Naive thymus-derived CD4-positive, alpha-beta T cell (primary cell): Measurements from ENCODE around the gene PHAX. TPM values are rescaled to one million over a fixed set of nuclear protein-coding genes. Genes with fewer than 3 reads are reported as not detected.

Experiments
- ATAC-seq: fragments of 150-1000 bp; cut with Tn5 transposase; 2 replicates; pipeline ENCODE4 v1.10.0; 2021; ENCODE audit warnings: mild to moderate bottlenecking, moderate library complexity
- CTCF ChIA-PET: fragments of 350-600 bp; sonication (Branson Sonifier 250); formaldehyde crosslinking; loops from one replicate; lab custom pipeline; 2021; ENCODE audit warnings: antibody characterized with exemption; lab: Charles Lee
- POLR2A ChIA-PET: fragments of 350-600 bp; sonication (Branson Sonifier 250); formaldehyde crosslinking; loops from one replicate; lab custom pipeline; 2021; ENCODE audit warnings: antibody characterized with exemption, inconsistent platforms; lab: Charles Lee
- DNase-seq, 9 donors: peaks; one replicate each; pipeline versions ENCODE4 v3.0.0 to v3.0.0-alpha.2; 2020 to 2022; ENCODE audit warnings: mixed read lengths in 1 of 9
- H3K27ac ChIP-seq: one replicate; pipeline ENCODE4 v1.7.0; 2013; ENCODE audit warnings: mild to moderate bottlenecking, low read depth, low read length, moderate library complexity
- H3K27me3 ChIP-seq, 2 donors: one replicate each; pipeline ENCODE4 v1.7.0; 2013; ENCODE audit warnings: low read length in 2 of 2, mild to moderate bottlenecking in 2 of 2, moderate library complexity in 2 of 2; ENCODE audit not compliant: control insufficient read depth in 2 of 2, insufficient read depth in 2 of 2
- H3K36me3 ChIP-seq, 3 experiments: 1 replicate in 2 of 3; 2 replicates in 1 of 3; pipeline ENCODE4 v1.7.0; 2013; ENCODE audit warnings: low read length in 3 of 3, mild to moderate bottlenecking in 3 of 3, moderate library complexity in 1 of 3; ENCODE audit not compliant: insufficient read depth in 3 of 3, control insufficient read depth in 2 of 3
- H3K4me1 ChIP-seq, 2 donors: one replicate each; pipeline ENCODE4 v1.7.0; 2013; ENCODE audit warnings: low read length in 2 of 2, mild to moderate bottlenecking in 2 of 2, moderate library complexity in 1 of 2; ENCODE audit not compliant: control insufficient read depth in 2 of 2, insufficient read depth in 2 of 2
- H3K4me3 ChIP-seq: 2 replicates; pipeline ENCODE4 v1.7.0; 2013; ENCODE audit warnings: mild to moderate bottlenecking, low read length
- H3K9me3 ChIP-seq, 3 experiments: 1 replicate in 2 of 3; 2 replicates in 1 of 3; pipeline ENCODE4 v1.7.0; 2013; ENCODE audit warnings: low read length in 3 of 3; ENCODE audit not compliant: control insufficient read depth in 2 of 3
- H3K27ac Mint-ChIP-seq, 9 donors: one replicate each; pipeline ENCODE4 v1.8.0; 2020 to 2022; ENCODE audit warnings: mixed read lengths in 9 of 9, mild to moderate bottlenecking in 8 of 9, moderate library complexity in 5 of 9, inconsistent platforms in 2 of 9
- H3K27me3 Mint-ChIP-seq, 5 donors: one replicate each; pipeline ENCODE4 v1.8.0; 2021 to 2022; ENCODE audit warnings: mixed read lengths in 5 of 5, mild to moderate bottlenecking in 1 of 5
- H3K36me3 Mint-ChIP-seq, 5 donors: one replicate each; pipeline ENCODE4 v1.8.0; 2020 to 2022; ENCODE audit warnings: mixed read lengths in 5 of 5, mild to moderate bottlenecking in 3 of 5, inconsistent platforms in 1 of 5
- H3K4me1 Mint-ChIP-seq, 7 donors: one replicate each; pipeline ENCODE4 v1.8.0; 2020 to 2022; ENCODE audit warnings: mixed read lengths in 7 of 7, mild to moderate bottlenecking in 3 of 7, inconsistent platforms in 1 of 7
- H3K4me3 Mint-ChIP-seq, 10 donors: one replicate each; pipeline ENCODE4 v1.8.0; 2020 to 2022; ENCODE audit warnings: mild to moderate bottlenecking in 10 of 10, mixed read lengths in 10 of 10, moderate library complexity in 6 of 10, inconsistent platforms in 2 of 10
- H3K9me3 Mint-ChIP-seq, 11 donors: one replicate each; pipeline ENCODE4 v1.8.0; 2020 to 2022; ENCODE audit warnings: mixed read lengths in 11 of 11, mild to moderate bottlenecking in 4 of 11, inconsistent platforms in 1 of 11, moderate library complexity in 1 of 11
- intact Hi-C, 2 donors: fragments of 100-400 bp; cut with micrococcal nuclease; formaldehyde crosslinking; loops; one replicate each; pipeline ENCODE4 v1.15.1; 2023
- polyA plus RNA-seq, 2 donors: library from polyadenylated mRNA; unstranded; fragments of 300-500 nt; fragmentation: Illumina TruSeq; gene quantifications; one replicate each; pipeline ENCODE4 v1.2.3, GENCODE V29; 2021
- total RNA-seq, 6 experiments: library from RNA in 5 of 6; stranded (reverse) in 5 of 6; gene quantifications; 1 replicate in 5 of 6; 2 replicates in 1 of 6; pipeline ENCODE4 v1.2.3 and lab custom pipeline; 2021 to 2026

Gene PHAX
- total and polyA plus RNA-seq, 7 experiments from 2014 or later = 14.5 to 116 (median 37.4) TPM

DNA sequence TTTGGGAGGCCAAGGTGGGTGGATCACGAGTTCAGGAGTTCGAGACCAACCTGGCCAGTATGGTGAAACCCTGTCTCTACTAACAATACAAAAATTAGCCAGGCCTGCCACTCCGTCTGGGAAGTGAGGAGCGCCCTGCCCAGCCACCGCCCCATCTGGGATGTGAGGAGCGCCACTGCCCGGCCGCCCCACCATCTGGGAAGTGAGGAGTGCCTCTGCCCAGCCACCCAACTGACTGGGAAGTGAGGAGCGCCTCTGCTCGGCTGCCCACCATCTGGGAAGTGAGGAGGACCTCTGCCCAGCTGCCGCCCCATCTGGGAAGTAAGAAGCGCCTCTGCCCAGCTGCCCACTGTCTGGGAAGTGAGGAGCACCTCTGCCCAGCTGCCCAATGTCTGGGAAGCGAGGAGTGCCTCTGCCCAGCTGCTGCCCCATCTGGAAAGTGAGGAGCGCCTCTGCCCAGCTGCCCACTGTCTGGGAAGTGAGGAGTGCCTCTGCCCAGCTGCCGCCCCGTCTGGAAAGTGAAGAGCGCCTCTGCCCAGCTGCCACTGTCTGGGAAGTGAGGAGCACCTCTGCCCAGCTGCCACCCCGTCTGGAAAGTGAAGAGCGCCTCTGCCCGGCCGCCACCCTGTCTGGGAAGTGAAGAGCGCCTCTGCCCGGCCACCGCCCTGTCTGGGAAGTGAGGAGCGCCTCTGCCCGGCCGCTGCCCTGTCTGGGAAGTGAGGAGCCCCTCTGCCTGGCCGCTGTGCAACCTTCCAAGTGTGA lies 11.0 kb upstream of the PHAX start:
- peaks cover 0 to 9% of the 10 kb centered on the region in 2 donors for H3K4me1 ChIP-seq
- Mint-ChIP-seq H3K4me3 (no peak overlapping the region), H3K4me1 (peaks cover under 1 to 16% (median 13%) of the 10 kb centered on the region in 7 donors), H3K27me3 (peaks cover 0 to 26% (median 12%) of the 10 kb centered on the region in 5 donors), H3K36me3 (peaks cover 0 to 5% (median 0%) of the 10 kb centered on the region in 5 donors), H3K27ac (no peak overlapping the region), H3K9me3 (no peaks in the 10 kb centered on the region)
- intact Hi-C loops = loop anchor here in 1 of 2 donors (10.0 kb wide), 1 partner anchor 165 kb away; the partner anchor contains the start of gene GRAMD2B
- H3K36me3 ChIP-seq = no peaks in the 10 kb centered on the region
- peaks cover 0 to 7% of the 10 kb centered on the region in 2 donors for H3K27me3 ChIP-seq
- H3K4me3 ChIP-seq = no peak overlapping the region
- H3K9me3 ChIP-seq = no peaks in the 10 kb centered on the region
- CTCF ChIA-PET = no interaction called here
- H3K27ac ChIP-seq = no peak overlapping the region
- ATAC-seq (no peak), DNase-seq (no peak)
- POLR2A ChIA-PET = no interaction called here

DNA sequence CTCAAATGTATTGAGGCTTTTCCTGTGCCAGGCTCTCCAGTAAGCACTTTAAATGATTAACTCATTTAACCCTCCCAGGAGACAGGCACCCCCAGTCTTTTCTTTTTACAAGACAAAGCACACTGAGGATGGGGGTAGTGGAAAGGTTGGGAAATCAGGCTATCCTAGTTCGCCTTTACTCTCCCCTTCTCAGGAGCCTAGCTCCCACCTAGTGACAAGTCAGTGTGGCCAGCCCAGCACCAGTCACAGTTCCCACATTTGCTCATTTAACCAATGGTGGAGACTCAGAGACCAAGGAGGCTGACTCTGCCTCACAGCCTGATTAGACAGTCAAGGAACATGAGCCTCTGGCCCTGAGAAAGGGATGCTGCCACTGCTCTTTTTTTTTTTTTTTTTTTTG lies 9.2 kb upstream of the PHAX start:
- peaks cover 0 to 2% (median 0%) of the 10 kb centered on the region in 5 donors for H3K36me3 Mint-ChIP-seq
- peaks cover 8 to 23% (median 15%) of the 10 kb centered on the region in 7 donors for H3K4me1 Mint-ChIP-seq
- ChIA-PET CTCF (interaction anchor here (1.0 to 1.3 kb wide), 2 partner anchors 186 to 254 kb away, joined by 4 to 5 read pairs; no protein-coding TSS in a partner anchor), POLR2A (no interaction called here)
- no peak for ATAC-seq
- no peak overlapping the region for H3K27ac ChIP-seq
- DNase-seq = no peak
- H3K4me3 Mint-ChIP-seq = no peak overlapping the region
- peaks cover 0 to 9% of the 10 kb centered on the region in 2 donors for H3K4me1 ChIP-seq
- H3K4me3 ChIP-seq = no peak overlapping the region
- H3K9me3 Mint-ChIP-seq = no peaks in the 10 kb centered on the region
- peaks cover 0 to 7% of the 10 kb centered on the region in 2 donors for H3K27me3 ChIP-seq
- no peaks in the 10 kb centered on the region for H3K36me3 ChIP-seq
- no peaks in the 10 kb centered on the region for H3K9me3 ChIP-seq
- peaks cover 0 to 37% (median 12%) of the 10 kb centered on the region in 5 donors for H3K27me3 Mint-ChIP-seq
- no peak overlapping the region for H3K27ac Mint-ChIP-seq
- intact Hi-C loops = loop anchor here in 1 of 2 donors (10.0 kb wide), 1 partner anchor 167 kb away; the partner anchor contains the start of gene GRAMD2B

DNA sequence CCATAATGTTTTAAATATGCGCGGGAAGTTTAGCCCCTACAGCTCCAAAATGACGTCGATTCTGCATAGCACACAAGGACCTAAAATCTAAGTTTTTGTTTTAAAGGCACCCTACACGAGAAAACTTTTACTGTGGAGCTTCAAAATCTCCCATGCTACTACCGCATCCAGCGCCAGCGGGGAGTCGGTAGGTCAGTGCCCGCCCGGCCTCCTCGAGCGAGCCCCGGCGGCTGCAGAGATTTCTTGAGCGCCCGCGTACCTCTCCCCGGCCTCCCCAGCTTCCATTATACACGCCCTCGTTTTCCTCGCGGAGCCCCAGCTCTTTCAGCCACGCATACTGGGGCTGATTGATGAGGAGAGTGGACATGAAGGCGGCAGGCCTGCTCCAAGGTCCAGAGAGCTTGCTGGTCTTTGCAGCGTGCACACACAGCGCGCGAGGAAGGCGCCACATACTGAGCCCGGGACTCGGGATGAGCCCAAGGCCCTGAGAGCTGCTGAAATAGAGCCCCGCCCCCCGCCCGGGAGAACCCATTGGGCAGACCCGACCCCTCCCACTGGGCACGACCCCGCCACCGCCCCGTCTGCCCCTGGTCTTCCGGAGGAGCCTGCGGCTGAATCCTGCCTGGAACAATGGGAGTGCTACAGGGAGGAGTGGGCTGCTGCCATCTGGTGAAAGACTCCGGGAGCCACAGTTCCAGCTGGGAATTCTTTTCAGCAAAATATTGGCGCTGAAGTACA lies 5.8 kb upstream of the PHAX start, which contains the start of gene ALDH7A1:
TSS of gene ALDH7A1 (minus strand) at position 472 of the 738 bp plus-strand sequence. CDS start at position 451, 21 bp downstream.
- CTCF ChIA-PET = interaction anchor here (0.9 to 1.7 kb wide), 3 partner anchors 10 to 54 kb away, joined by 3 to 5 read pairs (median 4); no protein-coding TSS in a partner anchor
- H3K27me3 Mint-ChIP-seq = peaks cover 0 to 43% (median 12%) of the 10 kb centered on the region in 5 donors
- POLR2A ChIA-PET = interaction anchor here (0.6 to 1.5 kb wide), 3 partner anchors 150 to 184 kb away, joined by 3 to 4 read pairs (median 3); partner anchors contain the start of gene LMNB1
- no peak within 1 kb of the TSS for H3K27ac ChIP-seq
- DNase-seq (peak; percentile 6 to 36 (median 24)), ATAC-seq (peak; percentile 78)
- intact Hi-C loops = loop anchor here in 1 of 2 donors (10.0 kb wide), 1 partner anchor 170 kb away; the partner anchor contains the start of gene GRAMD2B
- H3K36me3 ChIP-seq = no peaks in the 10 kb centered on the region
- peak within 1 kb of the TSS; percentile 81 to 95 (median 88) for H3K4me3 Mint-ChIP-seq
- peak within 1 kb of the TSS; percentile 64 for H3K4me3 ChIP-seq
- H3K9me3 ChIP-seq = no peaks in the 10 kb centered on the region
- H3K27me3 ChIP-seq = peaks cover 0 to 7% of the 10 kb centered on the region in 2 donors
- no peaks in the 10 kb centered on the region for H3K36me3 Mint-ChIP-seq
- no peaks in the 10 kb centered on the region for H3K9me3 Mint-ChIP-seq
- peak within 1 kb of the TSS in 8 of 9 donors; percentile 9 to 69 (median 36) for H3K27ac Mint-ChIP-seq
- H3K4me1 Mint-ChIP-seq = peaks cover 8 to 23% (median 15%) of the 10 kb centered on the region in 7 donors
- H3K4me1 ChIP-seq = peaks cover 0 to 9% of the 10 kb centered on the region in 2 donors

DNA sequence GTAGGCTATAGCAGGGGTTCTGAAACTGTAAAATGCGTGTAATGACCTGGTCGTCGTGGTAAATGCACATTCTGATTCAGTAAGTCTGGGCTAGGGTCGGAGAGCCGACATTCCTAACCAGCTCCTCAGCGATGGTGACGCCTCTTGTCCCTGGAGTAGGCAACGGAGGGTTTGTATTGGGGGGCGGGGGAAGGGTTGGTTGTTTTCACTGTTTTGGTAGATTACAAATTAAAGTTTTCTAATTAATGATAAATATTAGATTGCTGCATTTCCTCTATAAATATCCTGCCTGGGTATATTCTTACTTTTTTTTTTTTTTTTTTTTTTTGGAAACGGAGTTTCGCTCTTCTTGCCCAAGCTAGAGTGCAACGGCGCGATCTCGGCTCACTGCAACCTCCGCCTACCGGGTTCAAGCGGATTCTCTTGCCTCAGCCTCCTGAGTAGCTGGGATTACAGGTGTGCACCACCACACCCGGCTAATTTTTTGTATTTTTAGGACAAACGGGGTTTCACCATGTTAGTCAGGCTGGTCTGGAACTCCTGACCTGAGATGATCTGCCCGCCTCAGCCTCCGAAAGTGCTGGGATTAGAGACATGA lies 5.2 kb upstream of the PHAX start:
- no peaks in the 10 kb centered on the region for H3K9me3 Mint-ChIP-seq
- peak overlapping the region; percentile 13 to 95 (median 88) for H3K4me3 Mint-ChIP-seq
- ATAC-seq (peak; percentile 2), DNase-seq (peak in 1 of 9 donors; percentile 5)
- Histone ChIP-seq H3K4me3 (peak overlapping the region; percentile 64), H3K4me1 (peaks cover 0 to 9% of the 10 kb centered on the region in 2 donors), H3K27ac (no peak overlapping the region), H3K27me3 (peaks cover 0 to 7% of the 10 kb centered on the region in 2 donors), H3K9me3 (no peaks in the 10 kb centered on the region), H3K36me3 (no peaks in the 10 kb centered on the region)
- peaks cover 0 to 43% (median 12%) of the 10 kb centered on the region in 5 donors for H3K27me3 Mint-ChIP-seq
- H3K36me3 Mint-ChIP-seq = peaks cover 0 to 3% (median 0%) of the 10 kb centered on the region in 5 donors
- intact Hi-C loops = loop anchor here in 1 of 2 donors (10.0 kb wide), 1 partner anchor 171 kb away; the partner anchor contains the start of gene GRAMD2B
- CTCF ChIA-PET = interaction anchor here (0.9 to 1.7 kb wide), 2 partner anchors 9 to 53 kb away, joined by 3 to 5 read pairs; no protein-coding TSS in a partner anchor
- H3K27ac Mint-ChIP-seq = peak overlapping the region in 2 of 9 donors; percentile 28 to 69
- peaks cover 8 to 27% (median 19%) of the 10 kb centered on the region in 7 donors for H3K4me1 Mint-ChIP-seq
- POLR2A ChIA-PET = interaction anchor here (0.5 to 0.6 kb wide), 2 partner anchors 16 to 150 kb away, joined by 3 to 6 read pairs; no protein-coding TSS in a partner anchor

DNA sequence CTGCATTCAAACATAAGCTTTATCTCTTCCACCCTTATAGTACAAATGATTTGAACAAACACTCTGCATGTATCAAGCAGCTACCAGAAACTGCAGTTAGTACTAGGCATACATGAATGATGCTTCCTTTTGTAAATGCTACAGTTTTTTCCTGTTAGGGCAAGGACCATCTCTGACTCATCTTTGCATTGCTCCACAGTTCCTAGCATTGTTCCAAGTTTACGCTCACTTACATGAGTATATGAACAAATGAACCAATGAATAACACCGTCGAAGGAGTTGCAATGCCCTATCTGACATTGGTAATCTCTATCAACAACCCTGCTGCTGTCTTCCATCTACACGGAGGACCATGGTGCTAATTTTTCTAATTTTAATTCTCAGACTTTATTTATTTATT lies 3.6 kb upstream of the PHAX start:
- Histone ChIP-seq H3K36me3 (peaks cover 0 to 3% (median 0%) of the 10 kb centered on the region in 3 experiments), H3K4me3 (no peak overlapping the region), H3K4me1 (peaks cover 9 to 17% of the 10 kb centered on the region in 2 donors), H3K27ac (no peak overlapping the region), H3K9me3 (no peaks in the 10 kb centered on the region), H3K27me3 (peaks cover 0 to 7% of the 10 kb centered on the region in 2 donors)
- POLR2A ChIA-PET = no interaction called here
- ATAC-seq (no peak), DNase-seq (no peak)
- Mint-ChIP-seq H3K9me3 (peaks cover 0 to 2% (median 0%) of the 10 kb centered on the region in 11 donors), H3K4me3 (peak overlapping the region in 4 of 10 donors; percentile 4 to 87 (median 42)), H3K36me3 (peaks cover 0 to 5% (median 0%) of the 10 kb centered on the region in 5 donors), H3K27ac (peak overlapping the region in 4 of 9 donors; percentile 38 to 63 (median 49)), H3K4me1 (peaks cover 8 to 36% (median 27%) of the 10 kb centered on the region in 7 donors), H3K27me3 (peaks cover 0 to 41% (median 12%) of the 10 kb centered on the region in 5 donors)
- CTCF ChIA-PET = no interaction called here
- intact Hi-C loops = loop anchor here in 1 of 2 donors (10.0 kb wide), 1 partner anchor 172 kb away; the partner anchor contains the start of gene GRAMD2B
